BE2C (cell line): ENCODE measurements around the gene ANKRD29.
A peak's percentile ranks its signal among the peaks of the same experiment; 100 is the strongest.

Experiments
- DNase-seq: peaks from one replicate; pipeline ENCODE4 v3.0.0-alpha.2; 2020
- H3K27me3 ChIP-seq: fragments of 250-450 bp; sonication (Bioruptor Pico); 2 replicates; pipeline ENCODE4 v1.5.1; 2020; ENCODE audit warnings: mild to moderate bottlenecking
- H3K36me3 ChIP-seq: fragments of 250-450 bp; sonication (Bioruptor Pico); 2 replicates; pipeline ENCODE4 v1.5.1; 2020; ENCODE audit warnings: mild to moderate bottlenecking
- H3K4me1 ChIP-seq: fragments of 250-450 bp; sonication (Bioruptor Pico); 2 replicates; pipeline ENCODE4 v1.5.1; 2020
- H3K4me3 ChIP-seq: 2 replicates; pipeline ENCODE4 v1.5.1; 2011; ENCODE audit warnings: low read depth, low read length
- H3K9me3 ChIP-seq: fragments of 250-450 bp; sonication (Bioruptor Pico); 2 replicates; pipeline ENCODE4 v1.5.1; 2020
- TF ChIP-seq, protein P1 (sequence below): IDR thresholded peaks from 2 replicates; pipeline ENCODE4 v1.5.1; 2012; ENCODE audit warnings: mild to moderate bottlenecking, low read depth, low read length

The ANKRD29 gene

GRCh38 chr18:23629444-23629946 is 33.2 kb downstream of the ANKRD29 start:
- no peaks in the 10 kb centered on the region for H3K27me3 ChIP-seq
- no peak for DNase-seq
- no peaks in the 10 kb centered on the region for H3K36me3 ChIP-seq
- H3K4me3 ChIP-seq, result no peak overlapping the region
- TF ChIP-seq, protein P1, sequence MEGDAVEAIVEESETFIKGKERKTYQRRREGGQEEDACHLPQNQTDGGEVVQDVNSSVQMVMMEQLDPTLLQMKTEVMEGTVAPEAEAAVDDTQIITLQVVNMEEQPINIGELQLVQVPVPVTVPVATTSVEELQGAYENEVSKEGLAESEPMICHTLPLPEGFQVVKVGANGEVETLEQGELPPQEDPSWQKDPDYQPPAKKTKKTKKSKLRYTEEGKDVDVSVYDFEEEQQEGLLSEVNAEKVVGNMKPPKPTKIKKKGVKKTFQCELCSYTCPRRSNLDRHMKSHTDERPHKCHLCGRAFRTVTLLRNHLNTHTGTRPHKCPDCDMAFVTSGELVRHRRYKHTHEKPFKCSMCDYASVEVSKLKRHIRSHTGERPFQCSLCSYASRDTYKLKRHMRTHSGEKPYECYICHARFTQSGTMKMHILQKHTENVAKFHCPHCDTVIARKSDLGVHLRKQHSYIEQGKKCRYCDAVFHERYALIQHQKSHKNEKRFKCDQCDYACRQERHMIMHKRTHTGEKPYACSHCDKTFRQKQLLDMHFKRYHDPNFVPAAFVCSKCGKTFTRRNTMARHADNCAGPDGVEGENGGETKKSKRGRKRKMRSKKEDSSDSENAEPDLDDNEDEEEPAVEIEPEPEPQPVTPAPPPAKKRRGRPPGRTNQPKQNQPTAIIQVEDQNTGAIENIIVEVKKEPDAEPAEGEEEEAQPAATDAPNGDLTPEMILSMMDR, result no peak
- no peaks in the 10 kb centered on the region for H3K4me1 ChIP-seq
- H3K9me3 ChIP-seq, result no peaks in the 10 kb centered on the region

DNA sequence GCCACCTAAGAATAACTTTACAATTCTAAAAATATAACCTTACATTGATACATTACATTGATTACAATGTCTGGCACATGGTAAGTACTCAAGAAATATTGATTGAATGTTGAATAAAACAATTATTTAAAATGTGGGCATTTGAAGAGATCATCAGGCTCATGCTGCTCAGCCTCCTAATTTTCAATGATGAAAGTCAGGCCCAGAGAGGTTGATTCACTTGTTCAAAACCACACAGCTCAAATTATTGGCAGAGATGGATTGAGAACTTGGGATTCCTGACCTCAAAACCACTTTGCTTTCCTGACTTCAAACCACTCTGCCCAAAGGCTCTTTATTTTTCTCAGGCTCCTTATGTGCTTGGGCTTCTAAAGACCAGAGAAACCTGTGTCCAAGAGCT is 34.7 kb downstream of the ANKRD29 start:
- Histone ChIP-seq H3K9me3 (no peaks in the 10 kb centered on the region), H3K4me1 (no peaks in the 10 kb centered on the region), H3K36me3 (no peaks in the 10 kb centered on the region), H3K4me3 (no peak overlapping the region), H3K27me3 (no peaks in the 10 kb centered on the region)
- no peak for DNase-seq
- TF ChIP-seq, protein P1, result no peak

GRCh38 chr18:23627321-23627720 is 35.4 kb downstream of the ANKRD29 start:
- no peak for DNase-seq
- Histone ChIP-seq H3K4me3 (no peak overlapping the region), H3K36me3 (no peaks in the 10 kb centered on the region), H3K9me3 (no peaks in the 10 kb centered on the region), H3K4me1 (no peaks in the 10 kb centered on the region), H3K27me3 (no peaks in the 10 kb centered on the region)
- TF ChIP-seq, protein P1, result no peak

DNA sequence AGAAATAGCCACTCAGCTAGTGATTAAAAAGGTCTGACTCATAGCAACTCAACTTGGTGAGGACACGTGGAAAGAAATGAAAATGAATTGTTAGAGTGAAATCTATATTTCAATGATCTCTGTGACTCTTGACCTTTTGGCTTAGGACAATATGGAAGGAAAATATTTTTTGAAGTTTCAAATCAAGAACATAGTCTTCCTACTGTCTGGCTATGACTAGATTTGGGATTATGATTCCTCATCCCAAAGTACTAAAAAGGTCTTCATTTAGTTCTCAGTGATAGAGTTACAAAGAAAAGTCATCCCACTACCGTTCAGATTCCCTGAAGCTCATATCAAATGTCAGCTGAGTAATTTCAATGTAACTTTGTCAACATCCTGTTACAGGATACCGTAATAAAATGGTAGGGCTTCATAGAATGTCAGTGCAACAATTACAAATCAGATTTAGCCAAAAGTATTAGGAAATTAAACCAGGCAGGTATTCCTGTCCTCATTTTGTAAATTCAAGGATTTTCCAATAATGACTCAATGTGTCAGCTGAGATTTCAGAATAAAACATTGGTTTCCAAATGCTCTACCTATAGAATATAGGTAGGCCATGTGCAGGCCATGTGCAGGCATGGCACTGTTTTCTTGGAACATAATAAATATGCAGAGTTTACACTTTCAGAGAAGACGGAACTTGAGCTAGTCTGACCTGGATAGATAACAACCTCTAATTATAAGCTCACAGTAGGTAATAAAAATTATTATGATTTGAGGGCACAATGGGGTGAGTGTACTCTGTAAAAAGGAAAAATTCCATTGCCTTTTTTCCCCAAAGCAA is 36.0 kb downstream of the ANKRD29 start:
- no peaks in the 10 kb centered on the region for H3K4me1 ChIP-seq
- H3K36me3 ChIP-seq, result no peaks in the 10 kb centered on the region
- no peak overlapping the region for H3K4me3 ChIP-seq
- no peak for DNase-seq
- TF ChIP-seq, protein P1, result no peak
- H3K27me3 ChIP-seq, result no peaks in the 10 kb centered on the region
- H3K9me3 ChIP-seq, result no peaks in the 10 kb centered on the region

DNA sequence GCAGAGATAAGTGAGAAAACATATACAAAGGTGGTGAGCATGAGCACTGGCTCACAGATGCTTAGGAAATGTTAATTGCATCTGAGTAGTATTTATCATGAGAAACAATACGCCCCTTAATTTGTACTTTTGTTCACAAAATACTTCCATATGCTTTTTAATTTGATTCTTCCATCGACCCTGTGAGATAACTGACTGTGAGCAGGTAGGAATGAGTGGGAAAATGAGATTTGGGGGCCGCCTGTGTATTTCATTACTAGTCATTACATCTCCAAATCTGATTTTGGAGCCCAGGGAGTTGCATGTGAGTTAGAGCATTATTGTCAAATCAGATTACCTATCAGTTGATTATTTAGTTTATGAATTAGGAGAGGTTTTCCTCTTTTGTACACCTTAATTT is 39.7 kb downstream of the ANKRD29 start:
- no peaks in the 10 kb centered on the region for H3K27me3 ChIP-seq
- no peaks in the 10 kb centered on the region for H3K36me3 ChIP-seq
- no peaks in the 10 kb centered on the region for H3K4me1 ChIP-seq
- H3K4me3 ChIP-seq, result no peak overlapping the region
- no peak for DNase-seq
- TF ChIP-seq, protein P1, result no peak
- H3K9me3 ChIP-seq, result no peaks in the 10 kb centered on the region

DNA sequence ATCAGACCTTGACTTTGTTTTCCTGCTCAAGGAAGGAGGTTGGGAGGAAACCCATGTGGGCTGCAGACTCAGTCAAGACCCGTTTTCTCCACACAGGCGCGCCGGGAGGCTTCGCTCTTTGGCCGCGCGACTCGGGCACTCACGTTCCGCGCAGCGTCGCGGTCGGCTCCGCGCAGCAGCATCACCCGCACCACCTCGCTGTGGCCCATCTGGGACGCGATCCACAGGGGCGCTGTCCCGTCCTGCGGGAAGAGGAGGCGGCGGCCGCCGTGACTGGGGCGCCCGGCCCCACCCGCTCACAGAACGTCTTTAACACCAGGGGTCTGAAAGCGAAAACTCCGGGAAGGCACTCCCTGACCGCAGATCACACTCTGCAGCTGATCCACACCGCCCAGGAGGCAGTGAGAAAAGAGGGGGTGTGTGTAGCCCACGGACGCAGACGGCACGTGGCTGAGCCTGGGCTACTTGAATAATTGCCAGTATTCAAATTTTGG is 43.3 kb downstream of the ANKRD29 start:
- H3K4me3 ChIP-seq, result peak overlapping the region; percentile 33
- H3K9me3 ChIP-seq, result no peaks in the 10 kb centered on the region
- DNase-seq, result no peak
- no peaks in the 10 kb centered on the region for H3K36me3 ChIP-seq
- H3K27me3 ChIP-seq, result no peaks in the 10 kb centered on the region
- TF ChIP-seq, protein P1, result no peak
- H3K4me1 ChIP-seq, result no peaks in the 10 kb centered on the region
